HepG2 (cell line): ENCODE results near the gene SNIP1. TPM values are rescaled to one million over a fixed set of nuclear protein-coding genes. Genes with fewer than 3 reads are reported as not detected.

Source experiments
- ARNT ChIP-seq: fragments of 450-650 bp; IDR thresholded peaks from 2 replicates; pipeline ENCODE4 v1.6.1; 2017
- CREB3 ChIP-seq: sonication (generic); formaldehyde crosslinking; IDR thresholded peaks from 2 replicates; pipeline ENCODE4 v1.5.0; 2020; ENCODE audit warnings: missing genetic modification reagents
- EHMT2 ChIP-seq: fragments of 200-600 bp; sonication (generic); IDR thresholded peaks from 2 replicates; pipeline ENCODE4 v1.7.0; 2017; ENCODE audit warnings: antibody characterized with exemption, low read depth, low read length, borderline replicate concordance
- ELF1 ChIP-seq: sonication (generic); formaldehyde crosslinking; IDR thresholded peaks from 2 replicates; pipeline ENCODE4 v1.4.0; 2020; ENCODE audit warnings: missing genetic modification reagents
- ELF3 ChIP-seq: IDR thresholded peaks from 2 replicates; pipeline ENCODE4 v1.6.1; 2016; ENCODE audit warnings: missing genetic modification reagents, missing compliant biosample characterization
- FOXA1 ChIP-seq, 2 experiments: fragments of 450-650 bp in 1 of 2; sonication (generic) in 1 of 2; formaldehyde crosslinking in 1 of 2; IDR thresholded peaks; 2 replicates each; pipeline versions ENCODE4 v1.4.0 to v1.6.1; 2016 to 2020; ENCODE audit warnings: missing genetic modification reagents in 1 of 2
- FOXM1 ChIP-seq: sonication (generic); formaldehyde crosslinking; IDR thresholded peaks from 2 replicates; pipeline ENCODE4 v1.5.0; 2020; ENCODE audit warnings: missing genetic modification reagents
- HMG20B ChIP-seq: conservative IDR thresholded peaks from 2 replicates; pipeline ENCODE4 v1.6.1; 2016; ENCODE audit warnings: missing genetic modification reagents, missing compliant biosample characterization
- MYC ChIP-seq: sonication (generic); formaldehyde crosslinking; IDR thresholded peaks from 2 replicates; pipeline ENCODE4 v1.9.0; 2021; ENCODE audit warnings: missing genetic modification reagents, borderline replicate concordance
- NFKBIZ ChIP-seq: IDR thresholded peaks from 2 replicates; pipeline ENCODE4 v1.6.1; 2018; ENCODE audit warnings: missing genetic modification reagents, missing compliant biosample characterization
- RAD21 ChIP-seq: fragments of 450-650 bp; formaldehyde crosslinking; IDR thresholded peaks from 2 replicates; pipeline ENCODE4 v1.5.0; 2020; ENCODE audit warnings: mild to moderate bottlenecking
- REST ChIP-seq, 2 experiments: IDR thresholded peaks; 2 replicates each; pipeline ENCODE4 v1.6.1; 2011 to 2012; ENCODE audit warnings: low read length in 2 of 2, borderline replicate concordance in 1 of 2, low read depth in 1 of 2, mild to moderate bottlenecking in 1 of 2, moderate library complexity in 1 of 2
- ZFP1 ChIP-seq: IDR thresholded peaks from 2 replicates; pipeline ENCODE4 v1.6.1; 2016
- ZFP41 ChIP-seq: sonication (generic); formaldehyde crosslinking; IDR thresholded peaks from 2 replicates; pipeline ENCODE4 v1.4.0; 2020; ENCODE audit warnings: mild to moderate bottlenecking, missing genetic modification reagents, borderline replicate concordance
- ZNF101 ChIP-seq: sonication (generic); formaldehyde crosslinking; IDR thresholded peaks from 2 replicates; pipeline ENCODE4 v1.4.0; 2020; ENCODE audit warnings: mild to moderate bottlenecking, low read depth, missing genetic modification reagents, borderline replicate concordance
- ZNF225 ChIP-seq: sonication (generic); formaldehyde crosslinking; IDR thresholded peaks from 2 replicates; pipeline ENCODE4 v1.4.0; 2020; ENCODE audit warnings: mild to moderate bottlenecking, missing genetic modification reagents
- ZNF329 ChIP-seq: sonication (generic); formaldehyde crosslinking; IDR thresholded peaks from 2 replicates; pipeline ENCODE4 v1.9.0; 2021; ENCODE audit warnings: low read depth, mild to moderate bottlenecking, missing genetic modification reagents
- ZNF333 ChIP-seq: sonication (generic); formaldehyde crosslinking; IDR thresholded peaks from 2 replicates; pipeline ENCODE4 v1.4.0; 2020; ENCODE audit warnings: mild to moderate bottlenecking, missing genetic modification reagents, borderline replicate concordance
- ZNF383 ChIP-seq: sonication (generic); formaldehyde crosslinking; IDR thresholded peaks from 2 replicates; pipeline ENCODE4 v1.4.0; 2020; ENCODE audit warnings: missing genetic modification reagents, mild to moderate bottlenecking, borderline replicate concordance
- ZNF737 ChIP-seq: sonication (generic); formaldehyde crosslinking; IDR thresholded peaks from 2 replicates; pipeline ENCODE4 v1.5.0; 2020; ENCODE audit warnings: missing genetic modification reagents, mild to moderate bottlenecking, borderline replicate concordance
- ZXDC ChIP-seq: sonication (generic); formaldehyde crosslinking; IDR thresholded peaks from 2 replicates; pipeline ENCODE4 v1.5.0; 2020; ENCODE audit warnings: mild to moderate bottlenecking, missing genetic modification reagents
- polyA plus RNA-seq, 8 experiments: library from polyadenylated mRNA; depleted of rRNA in 3 of 8; stranded (reverse) in 7 of 8; unstranded in 1 of 8; fragments of >200 nt; fragmentation: Illumina TruSeq in 4 of 8; extraction: Trizol in 4 of 8; gene quantifications; 2 replicates each; pipeline versions ENCODE4 v1.2.1 to v1.2.3, GENCODE V29; 2011 to 2016; ENCODE audit warnings: low read depth in 4 of 8, missing spikeins in 1 of 8, mixed read lengths in 1 of 8; ENCODE audit not compliant: insufficient read depth in 1 of 8
- total RNA-seq, 5 experiments: library from RNA; depleted of rRNA; stranded (reverse); fragments of >200 nt; fragmentation: Illumina TruSeq; extraction: Trizol; gene quantifications; 2 replicates each; pipeline ENCODE4 v1.2.3, GENCODE V29; 2016; ENCODE audit warnings: low read depth in 1 of 5
- TF ChIP-seq, protein P1 (sequence below): IDR thresholded peaks from 2 replicates; pipeline ENCODE4 v1.6.1; 2016; ENCODE audit warnings: missing compliant biosample characterization, missing genetic modification reagents, borderline replicate concordance

Gene SNIP1
- total and polyA plus RNA-seq, 2 of the 13 experiments (the other 11 are each of a cell fraction or from before 2014, with no cell fraction given), result 5.5 to 11.2 TPM

- TF ChIP-seq REST (IDR thresholded peaks at IDR 0.05; ENCODE audit: borderline replicate concordance in 1 of 2, low read depth in 1 of 2, low read length in 2 of 2) (no peak), RAD21 (CRISPR knock-in tag) (0 out of 2 replicates have a peak, but pooled peaks have one; percentile 15), ZFP1 (no peak), ELF3 (CRISPR knock-in tag) (peak; percentile 31; the same call in 1 of the 2 replicates), ZFP41 (CRISPR knock-in tag) (no peak), HMG20B (CRISPR knock-in tag) (no peak), ZNF329 (CRISPR knock-in tag) (no peak; the same call in 1 of the 2 replicates), NFKBIZ (CRISPR knock-in tag) (no peak), ZNF737 (CRISPR knock-in tag) (peak; percentile 30; the same call in 1 of the 2 replicates), EHMT2 (no peak), MYC (CRISPR knock-in tag) (peak; percentile 95), ZNF101 (CRISPR knock-in tag) (no peak), ZNF225 (CRISPR knock-in tag) (0 out of 2 replicates have a peak, but pooled peaks have one; percentile 78), FOXM1 (CRISPR knock-in tag) (no peak), CREB3 (no peak), FOXA1 (IDR thresholded peaks at IDR 0.05) (no peak), FOXA1 (CRISPR knock-in tag; IDR thresholded peaks at IDR 0.05) (no peak), ELF1 (CRISPR knock-in tag) (peak; percentile 65), ZNF333 (CRISPR knock-in tag) (peak; percentile 84; the same call in 1 of the 2 replicates), ZNF383 (CRISPR knock-in tag) (no peak), ZXDC (CRISPR knock-in tag) (0 out of 2 replicates have a peak, but pooled peaks have one; percentile 32), ARNT (no peak)
- TF ChIP-seq, protein P1, sequence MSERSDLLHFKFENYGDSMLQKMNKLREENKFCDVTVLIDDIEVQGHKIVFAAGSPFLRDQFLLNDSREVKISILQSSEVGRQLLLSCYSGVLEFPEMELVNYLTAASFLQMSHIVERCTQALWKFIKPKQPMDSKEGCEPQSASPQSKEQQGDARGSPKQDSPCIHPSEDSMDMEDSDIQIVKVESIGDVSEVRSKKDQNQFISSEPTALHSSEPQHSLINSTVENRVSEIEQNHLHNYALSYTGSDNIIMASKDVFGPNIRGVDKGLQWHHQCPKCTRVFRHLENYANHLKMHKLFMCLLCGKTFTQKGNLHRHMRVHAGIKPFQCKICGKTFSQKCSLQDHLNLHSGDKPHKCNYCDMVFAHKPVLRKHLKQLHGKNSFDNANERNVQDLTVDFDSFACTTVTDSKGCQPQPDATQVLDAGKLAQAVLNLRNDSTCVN (CRISPR knock-in tag), result no peak
Observed at GRCh38 chr1:37595440-37596181, 41.5 kb upstream of the SNIP1 start, which contains the start of gene GNL2 (continued).
